ENCODE results near the gene MROH7.

MROH7 gene

GRCh38 chr1:54743416-54744226 lies 102.0 kb downstream of the MROH7 start:
- no peak for DNase-seq

DNA sequence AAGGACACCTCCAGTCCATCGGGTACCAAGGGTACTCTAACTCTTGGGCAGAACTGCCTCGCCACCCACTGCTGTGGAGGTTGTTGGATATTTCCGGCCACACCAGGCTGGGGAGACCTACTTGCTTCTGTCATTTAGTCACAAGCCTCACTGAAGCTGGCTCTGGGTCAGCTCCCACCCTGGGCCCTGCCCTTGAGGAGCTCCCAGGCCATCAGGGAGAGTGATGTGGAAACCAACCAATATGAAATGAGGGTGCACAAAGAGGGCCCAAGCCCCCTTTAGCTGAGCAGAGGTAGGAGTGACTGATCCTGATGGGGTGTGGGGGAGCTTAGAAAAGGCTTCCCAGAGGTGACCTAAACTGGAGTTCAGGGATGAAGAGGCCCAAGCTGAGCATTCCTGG lies 103.1 kb downstream of the MROH7 start:
- no peak for DNase-seq

- DNase-seq, result no peak
These were observed 103.7 kb downstream of the MROH7 start for GRCh38 chr1:54745274-54745673.

GRCh38 chr1:54745864-54746263 lies 104.3 kb downstream of the MROH7 start:
- no peak for DNase-seq

DNA sequence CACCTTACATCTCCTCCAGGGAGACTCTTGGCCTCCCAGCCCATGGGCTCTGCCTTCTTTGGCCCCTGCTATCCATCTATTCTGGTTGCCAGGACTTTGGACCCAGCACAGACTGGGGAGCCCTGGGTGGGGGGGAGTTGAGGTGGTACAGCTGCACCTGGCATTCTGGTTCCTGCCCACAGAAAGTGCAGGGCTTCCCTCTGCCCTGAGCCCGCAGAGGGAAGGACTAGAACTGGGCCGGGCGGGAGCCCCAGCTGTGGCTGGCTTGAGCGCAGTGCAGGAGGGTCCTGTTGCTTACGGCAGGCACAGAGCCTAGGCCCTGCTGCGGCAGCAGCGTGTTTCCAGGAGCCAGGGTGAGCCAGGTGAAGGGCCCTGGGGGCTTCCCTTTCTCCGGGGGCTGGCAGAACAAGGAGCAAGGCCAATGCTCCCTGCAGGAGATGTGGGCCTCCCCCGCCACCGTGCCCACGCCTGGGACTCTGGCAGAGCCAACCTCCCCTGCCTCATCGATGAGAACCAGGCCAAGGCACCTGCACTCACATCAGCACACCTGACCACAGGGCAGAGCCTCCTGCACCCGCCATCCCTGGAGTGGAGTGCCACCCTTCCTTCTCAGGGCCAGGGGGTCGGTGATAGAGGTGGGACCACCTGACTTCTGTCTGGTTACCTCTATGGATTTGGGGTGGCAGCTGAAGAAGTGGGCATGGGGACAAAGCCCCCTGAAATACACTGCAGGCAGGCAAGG lies 106.7 kb downstream of the MROH7 start:
- DNase-seq, result no peak

DNA sequence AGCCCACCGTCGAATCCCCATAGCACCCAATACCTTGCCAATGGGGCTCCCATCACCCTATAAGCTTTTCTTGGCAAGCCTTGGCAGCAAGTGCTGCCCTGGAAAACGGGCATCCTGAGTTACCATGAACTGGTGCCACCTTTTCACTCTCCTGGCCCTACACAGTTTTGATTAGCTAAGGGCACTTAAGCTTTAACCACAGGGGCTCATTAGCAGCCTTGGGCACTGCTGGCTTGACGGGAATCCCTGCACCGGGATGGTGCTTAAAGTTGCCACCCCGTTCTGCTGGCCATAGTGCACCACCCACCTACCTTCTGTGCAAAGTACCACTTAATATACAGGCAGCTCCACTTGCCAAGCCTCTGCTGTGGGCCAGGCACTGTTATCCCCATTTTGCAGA lies 109.0 kb downstream of the MROH7 start:
- no peak for DNase-seq

- DNase-seq, result no peak
These were observed 109.8 kb downstream of the MROH7 start for GRCh38 chr1:54751426-54751825.

- no peak for DNase-seq
These were observed 112.5 kb downstream of the MROH7 start for GRCh38 chr1:54754045-54754444.

GRCh38 chr1:54754486-54755285 lies 113.1 kb downstream of the MROH7 start:
- DNase-seq, result no peak

DNA sequence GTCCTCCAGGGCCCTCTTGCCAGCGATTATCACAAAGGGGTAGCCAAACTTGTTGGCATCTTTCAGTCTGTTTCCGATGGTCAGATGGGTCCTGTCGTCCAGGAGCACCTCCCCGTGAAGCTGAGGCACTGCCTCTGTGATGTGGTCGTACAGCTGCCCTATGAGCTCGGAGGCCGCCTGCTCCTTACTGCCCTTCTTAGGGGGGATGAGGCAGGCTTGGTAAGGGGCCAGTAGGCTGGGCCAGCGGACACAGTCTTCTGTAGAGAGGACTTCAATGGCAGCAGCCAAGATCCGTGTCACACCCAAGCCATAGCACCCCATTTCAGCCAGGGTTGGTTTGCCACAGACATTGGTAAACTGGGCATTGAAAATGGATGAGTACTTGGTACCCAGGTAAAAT lies 116.2 kb downstream of the MROH7 start:
- no peak for DNase-seq

- no peak for DNase-seq
These were observed 117.2 kb downstream of the MROH7 start for GRCh38 chr1:54758678-54759348.
